Measurements from ENCODE around the gene CSK.
"Not testable (repeated sequence)": the region's sequence is repeated elsewhere in the genome, so short reads cannot be mapped to it uniquely, and the experiment has no call there.

CSK gene

DNA sequence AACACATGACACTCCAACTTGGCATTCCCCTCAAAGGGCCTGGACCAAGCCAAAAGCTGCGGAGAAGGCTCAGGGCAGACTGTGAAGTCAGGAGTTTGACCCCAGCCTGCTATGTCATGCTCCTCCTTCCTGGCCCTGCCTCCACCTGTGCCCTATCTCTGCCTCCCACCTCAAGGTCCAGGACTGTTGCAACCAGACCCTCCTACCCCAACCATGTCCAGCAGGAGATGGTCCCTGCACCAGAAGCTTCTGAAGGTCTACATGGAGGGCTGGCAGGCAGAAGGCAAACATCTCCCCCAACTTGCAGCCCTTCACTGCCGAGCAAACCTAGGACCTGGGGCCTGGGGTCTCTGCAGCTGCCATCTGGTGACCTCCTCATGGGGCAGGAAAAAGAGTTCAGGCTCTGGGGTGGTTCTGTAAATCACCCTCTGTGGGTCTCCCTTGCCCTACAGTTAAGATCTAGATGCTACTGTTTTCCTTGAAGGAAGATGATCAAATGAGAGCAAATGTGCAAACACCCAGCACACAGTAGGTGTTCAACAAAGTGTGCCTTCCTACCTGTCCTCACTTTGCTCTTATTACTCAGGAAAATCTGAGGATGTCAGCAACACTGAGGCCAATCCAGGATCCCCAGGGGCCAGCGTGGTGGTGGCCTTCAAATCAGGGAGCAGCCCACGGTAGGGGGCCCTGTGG, 11.5 kb upstream of the CSK start:
- DNase-seq (ENCODE audit: low spot score) (no peak), FAIRE-seq (no peak)

DNA sequence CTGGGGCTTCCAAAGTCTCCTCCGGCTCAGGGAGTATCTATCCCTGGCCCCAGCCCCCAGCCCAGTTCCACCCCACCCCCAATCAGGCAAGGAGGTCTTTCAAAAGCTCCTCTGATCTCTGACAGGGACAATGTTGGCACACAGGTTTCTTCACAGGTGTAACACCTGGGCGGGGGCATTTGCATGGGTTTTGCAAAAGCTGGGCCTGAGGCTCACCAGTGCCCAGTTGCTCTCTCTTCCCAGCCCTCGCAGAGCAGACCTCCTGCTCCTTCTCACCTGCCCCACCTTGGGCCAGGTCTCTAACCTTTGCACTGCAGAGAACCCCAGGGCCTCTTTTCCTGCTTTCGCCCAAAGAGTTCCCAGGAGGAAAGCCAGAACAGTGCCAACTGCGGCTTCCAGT, 8.6 kb upstream of the CSK start:
- DNase-seq (ENCODE audit: low spot score) (no peak), FAIRE-seq (no peak)

DNA sequence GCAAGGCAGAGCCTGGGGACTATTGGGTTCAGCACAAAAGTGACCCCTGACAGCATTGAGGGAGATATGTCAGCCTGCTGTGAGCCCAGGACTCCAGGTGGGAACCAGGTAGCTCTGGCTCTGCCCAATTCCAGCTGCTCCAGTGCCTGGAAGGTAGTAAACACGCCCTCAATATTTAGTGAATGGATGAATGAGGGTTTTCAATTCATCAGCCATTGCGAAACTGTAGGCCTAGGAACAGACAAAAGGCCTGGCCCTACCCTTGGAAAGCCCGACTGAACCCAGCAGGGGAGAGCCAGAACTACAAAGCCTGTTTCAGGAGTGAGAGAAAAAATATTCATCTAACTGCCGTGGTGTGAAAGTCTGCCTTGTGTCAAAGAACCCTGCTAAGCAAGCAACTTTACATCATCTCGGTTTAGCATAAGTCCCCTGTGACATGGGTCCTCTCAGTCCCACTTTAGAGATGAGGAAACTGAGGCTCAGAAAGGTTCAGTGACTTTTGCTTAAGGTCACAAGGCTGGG, 8.1 kb upstream of the CSK start:
- FAIRE-seq (no peak), DNase-seq (ENCODE audit: low spot score) (no peak)

DNA sequence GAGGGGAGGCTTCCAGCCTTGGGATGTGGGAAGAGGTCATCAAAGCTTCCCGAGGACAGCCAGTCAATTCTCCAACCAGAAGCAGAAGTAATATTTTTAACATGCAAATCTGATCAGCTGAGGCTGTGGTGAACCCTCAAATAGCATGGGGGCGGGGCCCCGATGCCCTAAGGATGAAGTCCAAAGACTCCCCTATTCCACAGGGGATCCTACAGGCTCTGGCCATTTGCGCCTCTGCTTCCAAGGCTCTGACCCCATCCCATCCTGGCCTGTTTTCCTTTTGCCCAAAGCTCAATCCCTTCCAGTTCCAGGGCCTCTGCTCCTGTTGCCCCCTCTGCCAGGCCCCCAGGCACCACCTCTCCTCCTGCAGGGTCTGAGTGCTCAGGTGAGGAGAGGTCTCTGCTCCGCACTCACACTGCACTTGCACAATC, 6.7 kb upstream of the CSK start:
- no peak for DNase-seq (ENCODE audit: low spot score)
- FAIRE-seq: no peak

DNA sequence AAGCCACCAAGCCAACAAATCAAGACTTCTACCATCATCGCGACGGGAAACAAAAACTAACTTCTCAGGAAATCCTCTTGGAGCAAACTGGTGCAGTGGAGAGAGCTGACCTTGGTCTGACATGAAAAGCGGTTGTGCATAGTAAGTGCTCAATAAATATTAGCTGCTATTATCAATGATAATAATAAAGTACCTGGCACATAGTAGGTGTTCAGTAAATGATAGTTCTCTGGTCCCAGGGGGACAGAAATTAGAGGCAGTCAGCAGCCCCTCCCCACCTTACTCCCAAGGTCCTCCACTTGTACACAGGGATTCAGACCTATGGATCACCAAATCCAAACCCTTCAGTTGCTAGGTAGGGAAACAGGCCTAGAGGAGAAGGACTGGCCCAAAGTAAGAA, 6.0 kb upstream of the CSK start:
- no peak for DNase-seq (ENCODE audit: low spot score)
- no peak for FAIRE-seq

DNA sequence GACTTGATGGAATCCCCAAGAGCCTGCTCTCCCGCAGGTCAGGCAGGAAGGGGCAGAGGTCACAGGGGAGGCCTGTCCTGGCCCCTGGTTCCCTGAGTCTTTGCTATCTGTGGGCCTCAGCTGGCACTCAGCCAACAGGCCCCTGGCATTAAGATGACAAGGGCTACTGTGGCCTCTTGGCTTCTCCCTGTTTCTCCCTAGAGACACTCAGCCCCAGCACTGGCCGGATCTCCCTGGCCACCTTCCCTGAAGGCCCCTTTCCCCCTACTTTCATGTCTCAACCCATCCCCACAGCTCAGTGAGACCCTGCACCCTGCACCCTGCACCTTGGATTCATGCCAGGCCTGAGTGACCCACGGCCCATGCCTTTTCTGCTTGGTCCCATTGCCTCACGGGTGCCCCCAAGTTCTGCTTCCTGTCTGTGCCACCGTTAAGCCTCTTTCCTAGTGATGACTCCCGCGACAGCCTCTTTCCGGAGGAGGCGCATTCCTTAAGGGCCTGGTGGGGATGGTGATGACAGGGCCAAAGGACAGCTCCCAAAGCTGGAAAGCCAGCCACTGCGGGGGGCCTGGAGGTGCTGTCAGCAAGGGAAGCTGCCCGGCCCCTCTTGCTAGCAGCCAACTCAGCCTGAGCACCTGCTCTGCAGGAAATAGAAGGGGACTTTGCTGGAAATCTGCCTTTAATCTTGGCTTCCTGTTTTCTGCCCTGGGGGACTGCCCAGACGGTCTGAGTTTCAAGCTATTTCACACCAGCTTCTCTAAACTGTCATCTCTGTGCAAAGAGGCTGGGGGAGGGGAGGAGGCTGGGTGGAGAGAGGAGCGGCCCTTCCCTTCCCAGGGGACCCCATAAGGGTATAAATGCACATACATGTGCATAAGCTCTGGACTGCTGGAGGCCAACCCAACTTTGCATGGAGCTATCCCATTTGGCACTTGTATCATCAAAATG, 4.8 kb upstream of the CSK start:
- FAIRE-seq (no peak), DNase-seq (ENCODE audit: low spot score) (no peak)

DNA sequence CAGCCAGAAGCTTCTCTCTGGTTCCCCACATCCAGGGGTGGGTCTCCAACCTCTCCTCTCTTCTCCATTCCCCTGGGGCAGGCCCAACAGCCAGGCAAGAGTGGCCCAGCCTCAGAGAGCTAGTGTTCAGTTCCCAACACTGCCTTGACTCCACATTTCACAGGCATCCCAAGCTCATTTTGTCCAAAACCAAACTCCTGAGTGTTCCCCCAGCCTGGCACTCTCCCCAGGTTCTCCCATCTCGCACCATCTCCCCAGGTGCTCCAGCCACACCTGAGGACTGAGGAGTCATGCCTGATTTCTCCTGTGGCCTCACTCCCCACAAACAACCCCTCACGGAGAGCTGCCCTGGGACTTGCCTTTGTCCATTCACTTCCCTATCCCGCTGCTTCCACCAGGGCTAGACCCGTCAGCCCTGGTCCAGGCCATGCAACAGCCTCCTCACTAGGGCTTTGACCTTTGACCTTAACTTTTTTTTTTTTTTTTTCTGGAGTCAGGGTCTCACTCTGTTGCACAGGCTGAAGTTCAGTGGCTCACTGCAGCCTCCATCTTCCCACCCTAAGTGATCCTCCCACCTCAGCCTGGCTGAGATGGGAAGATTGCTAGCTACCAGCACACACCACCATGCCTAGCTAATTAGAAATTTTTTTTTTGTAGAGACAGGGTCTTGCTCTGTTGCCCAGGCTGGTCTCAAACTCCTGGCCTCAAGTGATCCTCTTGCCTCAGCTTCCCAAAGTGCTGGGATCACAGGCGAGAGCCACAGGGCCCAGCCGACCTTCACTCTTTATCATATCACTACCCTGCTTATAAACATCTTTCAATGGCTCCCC, 3.9 kb upstream of the CSK start:
- no peak for DNase-seq (ENCODE audit: low spot score)
- FAIRE-seq: no peak

DNA sequence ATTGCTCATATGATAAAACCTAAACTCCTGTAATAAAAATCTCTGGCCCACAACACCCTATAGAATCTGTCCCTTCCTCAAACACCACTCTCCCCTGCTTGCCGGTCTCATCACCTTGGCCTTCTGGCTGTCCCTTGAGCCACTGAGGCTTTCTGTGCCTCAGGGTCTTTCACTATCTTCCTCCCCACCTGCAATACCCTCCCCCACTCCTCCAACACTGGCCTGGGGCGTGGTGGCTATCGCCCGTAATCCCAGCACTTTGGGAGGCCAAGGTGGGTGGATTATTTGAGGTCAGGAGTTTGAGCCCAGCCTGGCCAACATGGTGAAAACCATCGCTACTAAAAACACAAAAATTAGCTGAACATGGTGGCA, 3.3 kb upstream of the CSK start:
- FAIRE-seq (no peak), DNase-seq (ENCODE audit: low spot score) (no peak)

DNA sequence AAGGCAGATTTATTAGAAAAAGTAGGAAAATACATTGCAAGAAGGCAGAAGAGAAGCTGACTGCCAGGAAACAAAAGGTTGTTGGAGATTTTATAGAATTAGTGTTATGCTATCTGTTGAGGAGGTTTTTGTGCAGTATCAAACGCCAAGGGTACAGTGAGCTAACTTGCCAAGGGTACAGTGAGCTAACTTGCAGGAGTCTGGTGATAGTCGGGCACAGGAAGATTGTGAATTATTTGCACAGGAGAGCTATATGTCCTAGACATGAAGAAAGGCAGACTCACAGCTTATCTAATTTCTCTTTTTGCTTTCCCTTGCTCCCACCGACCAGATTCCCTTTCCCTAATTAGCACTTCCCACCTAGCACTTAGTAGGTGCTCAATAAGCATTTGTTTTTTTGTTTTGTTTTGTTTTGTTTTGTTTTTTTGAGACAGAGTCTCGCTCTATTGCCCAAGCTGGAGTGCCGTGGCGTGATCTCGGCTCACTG, 2.7 kb upstream of the CSK start:
- DNase-seq (ENCODE audit: low spot score) (no peak), FAIRE-seq (no peak)

DNA sequence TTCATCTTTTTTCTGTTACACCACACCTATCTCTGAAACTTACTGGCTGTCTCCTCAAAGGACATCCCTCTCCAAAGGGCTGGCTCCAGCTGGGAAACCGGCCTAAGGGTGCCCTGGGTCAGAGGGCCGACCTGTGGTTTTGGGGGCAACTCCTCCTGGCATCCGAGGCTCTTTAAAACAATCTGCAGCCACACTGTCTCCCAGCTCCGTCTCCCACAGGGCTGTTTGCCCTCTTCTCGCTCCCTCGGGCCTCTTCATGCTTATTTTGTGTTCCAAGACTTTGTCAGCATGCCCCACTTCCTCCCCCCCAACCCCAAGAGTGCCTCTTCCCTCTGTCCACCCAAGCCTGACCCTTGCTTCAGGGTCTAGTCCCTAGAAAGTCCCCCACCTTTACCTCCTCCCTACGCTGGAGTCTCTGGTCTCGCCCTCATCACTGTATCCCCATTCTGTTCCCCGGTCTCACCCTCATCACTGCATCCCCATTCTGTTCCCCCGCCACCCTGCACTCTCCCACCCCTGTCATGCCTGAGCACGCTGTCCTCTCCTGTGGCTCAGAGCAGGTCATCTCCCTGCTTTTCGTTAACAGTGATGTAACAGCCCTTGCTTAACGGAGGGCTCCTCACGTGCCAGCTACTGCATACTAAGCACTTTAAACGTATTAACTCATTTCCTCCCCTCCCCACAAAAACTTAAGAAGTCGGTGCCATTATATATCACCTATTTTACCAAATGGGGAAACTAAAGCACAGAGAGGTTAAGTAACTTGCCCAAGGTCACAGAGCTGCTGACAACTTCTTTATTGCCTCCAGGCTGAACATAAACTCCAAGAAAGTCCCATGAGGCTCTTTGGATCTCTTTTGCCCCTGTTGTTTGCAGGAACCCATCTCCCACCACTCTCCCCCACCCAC, 1.1 kb upstream of the CSK start:
- no peak for FAIRE-seq
- no peak for DNase-seq (ENCODE audit: low spot score)

DNA sequence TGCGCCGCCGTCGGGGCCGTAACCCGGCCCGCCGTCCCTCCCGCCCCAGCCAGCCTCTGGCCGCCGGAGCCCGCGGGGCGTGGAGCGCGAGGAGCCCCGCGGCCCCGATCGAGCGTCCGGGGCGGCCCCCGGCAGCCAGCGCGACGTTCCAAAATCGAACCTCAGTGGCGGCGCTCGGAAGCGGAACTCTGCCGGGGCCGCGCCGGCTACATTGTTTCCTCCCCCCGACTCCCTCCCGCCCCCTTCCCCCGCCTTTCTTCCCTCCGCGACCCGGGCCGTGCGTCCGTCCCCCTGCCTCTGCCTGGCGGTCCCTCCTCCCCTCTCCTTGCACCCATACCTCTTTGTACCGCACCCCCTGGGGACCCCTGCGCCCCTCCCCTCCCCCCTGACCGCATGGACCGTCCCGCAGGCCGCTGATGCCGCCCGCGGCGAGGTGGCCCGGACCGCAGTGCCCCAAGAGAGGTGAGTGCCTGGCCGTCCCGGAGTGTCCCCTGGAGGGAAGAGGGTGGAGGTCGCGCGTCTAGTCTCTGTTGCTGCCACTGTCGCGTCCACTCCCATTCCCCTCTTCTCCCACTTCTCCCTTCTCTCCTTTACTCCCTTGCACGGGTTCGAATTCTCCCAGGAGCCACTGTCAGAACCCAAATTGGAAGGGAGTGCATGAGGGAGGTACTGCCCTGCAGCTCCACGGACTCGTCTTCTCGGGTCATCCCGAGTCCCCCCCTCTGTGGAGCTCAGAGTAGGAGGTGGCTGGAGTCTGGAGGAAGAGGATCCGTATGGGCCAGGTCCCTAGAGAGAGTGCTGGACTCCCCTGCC, 585 bp downstream of the CSK start:
- FAIRE-seq: no peak
- no peak for DNase-seq (ENCODE audit: low spot score)

DNA sequence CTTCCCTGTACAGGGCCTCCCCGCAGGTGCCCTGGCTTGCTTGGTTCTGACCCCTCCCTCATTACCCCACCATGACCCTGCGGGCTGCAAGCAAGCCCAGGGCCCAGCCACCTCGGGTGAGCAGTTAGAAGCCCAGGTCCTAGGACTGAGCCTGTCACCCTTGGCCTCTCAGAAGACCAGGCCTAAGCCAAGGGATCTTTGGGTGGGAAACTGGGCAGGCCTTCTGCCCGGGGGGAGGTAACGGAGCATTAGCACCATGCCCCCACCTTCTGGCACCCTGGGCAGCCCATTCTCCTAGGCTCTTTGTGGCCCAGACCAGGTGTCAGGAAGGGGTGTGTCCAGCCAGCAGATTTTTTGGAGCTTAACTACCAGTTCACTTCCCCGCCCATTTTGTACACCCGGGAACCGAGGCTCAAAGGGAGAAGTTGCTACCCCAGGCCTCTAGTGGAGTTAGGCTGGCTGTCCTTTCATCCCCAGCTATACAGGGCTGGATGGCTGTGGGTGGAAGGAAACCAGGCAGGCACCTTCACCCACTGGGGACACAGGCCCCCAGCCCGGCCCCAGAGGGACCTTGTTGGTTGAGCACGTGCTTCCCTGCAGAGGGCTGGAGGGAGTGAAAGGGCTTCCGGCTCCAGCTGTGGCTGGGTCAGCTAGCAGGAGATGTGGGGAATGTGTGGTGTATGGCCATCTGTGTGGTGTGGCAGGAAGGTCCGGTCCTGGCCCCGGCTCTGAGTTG, 1.4 kb downstream of the CSK start:
- DNase-seq (ENCODE audit: low spot score) (no peak), FAIRE-seq (no peak)

DNA sequence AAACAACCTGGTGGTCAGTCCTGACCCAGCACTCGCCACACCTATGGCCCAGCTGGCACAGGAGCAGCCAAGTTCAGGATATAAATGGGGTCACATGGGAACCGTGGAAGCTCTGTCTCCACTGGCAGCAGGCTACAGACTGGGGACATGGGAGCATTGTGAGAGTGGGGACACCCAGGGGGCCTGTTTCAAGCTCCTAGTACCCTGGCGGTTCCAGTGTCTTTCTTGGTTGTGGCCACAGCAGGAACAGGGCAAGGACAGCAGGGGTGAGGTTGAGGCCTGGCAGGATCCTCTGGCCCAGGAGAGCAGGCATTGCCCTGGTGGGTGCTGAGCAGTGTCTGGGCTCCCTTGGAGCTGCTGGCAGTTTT, 1.9 kb downstream of the CSK start:
- FAIRE-seq: no peak
- no peak for DNase-seq (ENCODE audit: low spot score)

DNA sequence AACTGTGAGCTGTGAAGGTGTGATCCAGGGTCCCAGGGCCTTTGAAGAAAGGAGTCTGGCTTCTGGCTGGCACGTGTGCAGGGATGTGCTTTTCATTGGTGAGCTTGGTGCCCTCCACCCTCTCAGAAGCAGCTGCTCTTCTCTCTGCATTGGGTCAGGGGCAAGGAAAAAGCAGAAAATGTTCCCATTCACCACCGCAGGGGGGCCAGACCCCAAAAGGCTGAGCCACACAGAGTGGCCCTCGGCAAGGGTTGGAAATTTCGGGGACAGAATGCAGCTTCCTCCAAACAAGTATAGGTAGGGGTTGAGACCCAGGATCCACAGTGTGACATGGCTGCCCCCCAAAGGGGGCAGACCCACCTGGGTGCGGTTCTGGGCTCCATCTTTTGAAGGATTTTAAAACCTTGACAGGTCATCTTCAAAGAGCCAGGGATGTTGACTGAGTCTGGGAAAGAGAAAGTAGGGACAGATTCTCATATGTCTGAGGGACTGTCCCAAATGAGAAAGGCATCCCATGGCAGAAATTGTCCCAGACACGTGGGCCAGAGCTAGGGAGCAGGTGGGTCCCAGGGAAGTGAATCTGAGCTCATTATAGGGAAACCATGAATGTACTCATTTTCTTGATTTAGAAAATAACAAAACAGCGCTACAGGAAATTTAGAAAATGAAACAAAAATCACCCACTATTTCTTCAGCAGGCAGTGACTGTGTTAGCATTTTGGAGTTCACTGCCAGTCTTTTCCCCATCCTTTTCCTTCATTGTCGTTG, 2.7 kb downstream of the CSK start:
- no peak for FAIRE-seq
- DNase-seq (ENCODE audit: low spot score): no peak

DNA sequence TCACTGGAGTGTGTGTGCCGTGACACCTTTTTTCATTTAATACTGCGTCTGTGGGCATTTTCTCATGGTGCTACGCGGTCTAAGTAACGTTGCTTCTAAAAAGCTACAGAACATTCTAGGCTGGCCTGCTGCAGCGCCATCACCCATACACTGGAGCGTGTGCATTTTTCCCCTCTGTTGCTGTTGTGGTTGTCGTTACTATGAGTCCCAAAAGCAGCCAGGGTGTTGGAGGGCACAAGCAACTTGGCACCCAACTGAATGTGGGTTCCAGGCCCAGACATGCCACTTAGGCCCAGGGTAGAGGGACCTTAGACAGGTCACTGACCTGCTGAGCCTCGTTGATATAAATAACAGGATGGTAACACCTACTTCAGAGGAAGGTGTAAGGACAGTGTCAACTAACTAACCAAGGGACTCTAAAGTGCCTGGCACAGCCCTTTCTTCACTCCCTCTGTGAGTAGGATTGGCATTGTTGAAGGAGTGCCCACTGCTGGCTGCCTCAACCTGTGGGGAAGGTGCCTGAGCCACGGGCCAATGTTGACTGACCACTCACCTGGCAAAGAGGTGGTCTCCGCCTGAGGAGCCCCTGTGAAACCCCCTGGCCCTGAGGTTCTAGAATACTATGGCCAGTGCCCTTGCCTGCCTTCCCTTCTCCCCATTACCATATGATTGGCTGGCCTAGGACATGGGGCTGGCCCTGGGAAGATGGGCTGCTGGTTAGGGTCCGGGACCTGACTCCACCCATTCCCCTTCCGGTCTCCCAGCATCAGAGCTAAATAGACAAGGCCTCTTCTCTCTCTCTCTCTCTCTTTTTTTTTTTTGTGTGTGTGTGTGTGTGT, 3.5 kb downstream of the CSK start:
- FAIRE-seq: no peak

DNA sequence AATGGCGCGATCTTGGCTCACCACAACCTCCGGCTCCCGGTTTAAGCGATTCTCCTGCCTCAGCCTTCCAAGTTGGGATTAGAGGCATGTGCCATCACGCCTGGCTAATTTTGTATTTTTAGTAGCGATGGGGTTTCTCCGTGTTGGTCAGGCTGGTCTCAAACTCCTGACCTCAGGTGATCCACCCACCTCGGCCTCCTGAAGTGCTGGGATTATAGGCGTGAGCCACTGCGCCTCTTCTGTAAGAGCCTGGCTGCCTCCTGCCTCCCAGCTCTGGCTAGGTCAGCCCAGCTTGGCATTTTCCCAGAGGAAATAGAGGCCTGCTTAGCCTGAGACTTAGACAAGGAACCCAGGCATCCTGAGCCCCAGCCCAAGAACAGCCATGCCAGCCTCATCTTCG, 4.2 kb downstream of the CSK start:
- DNase-seq (ENCODE audit: low spot score); FAIRE-seq: not testable (repeated sequence)

More for the DNA sequence above, 3.5 kb downstream of the CSK start:
- no peak for DNase-seq (ENCODE audit: low spot score)

DNA sequence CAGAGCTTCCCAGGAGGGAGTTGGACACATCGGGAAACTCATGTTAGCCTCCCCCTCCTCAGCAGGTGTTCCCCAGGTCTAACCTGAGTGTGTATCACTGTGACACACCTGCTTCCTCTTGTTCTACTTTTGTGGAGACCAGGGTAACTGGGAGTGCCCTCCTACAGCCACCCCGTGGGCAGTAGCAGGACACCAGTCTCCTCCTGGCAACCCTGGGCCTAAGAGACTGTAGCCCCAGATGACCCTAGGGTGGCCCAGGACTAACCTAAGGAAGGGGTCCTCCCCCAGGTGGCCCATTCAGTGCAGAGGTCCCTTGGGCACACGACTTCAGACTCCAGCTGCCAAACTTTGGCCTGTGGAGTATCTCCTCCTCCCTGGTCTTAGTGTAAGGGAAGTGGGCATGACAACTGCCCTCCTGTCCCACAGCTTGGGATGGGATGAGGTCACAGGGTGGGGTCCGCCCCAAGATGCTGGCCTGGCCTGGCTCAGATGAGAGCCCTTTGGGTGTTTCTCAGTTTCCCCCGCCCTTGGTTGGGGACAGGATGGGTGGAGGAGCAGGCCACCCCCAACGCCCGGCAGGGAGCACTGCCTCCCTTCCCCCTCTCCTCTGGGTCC, 4.8 kb downstream of the CSK start:
- FAIRE-seq (no peak), DNase-seq (ENCODE audit: low spot score) (no peak)
